IPS-20b (cell line): ENCODE data around the gene CYP4A11.
"Not testable (repeated sequence)": the region's sequence is repeated elsewhere in the genome, so short reads cannot be mapped to it uniquely, and the experiment has no call there.

Experiments used
- H3K27ac ChIP-seq: one replicate; pipeline ENCODE4 v1.5.1; 2013; ENCODE audit warnings: low read length
- H3K27me3 ChIP-seq: 2 replicates; pipeline ENCODE4 v1.6.1; 2013; ENCODE audit warnings: mild to moderate bottlenecking, low read length, inconsistent platforms; ENCODE audit not compliant: insufficient read depth
- H3K36me3 ChIP-seq: 2 replicates; pipeline ENCODE4 v1.6.1; 2013; ENCODE audit warnings: low read depth, mild to moderate bottlenecking, inconsistent platforms, low read length, moderate library complexity; ENCODE audit not compliant: insufficient read depth
- H3K4me1 ChIP-seq: 2 replicates; pipeline ENCODE4 v1.6.1; 2013; ENCODE audit warnings: mild to moderate bottlenecking, control low read depth, inconsistent platforms, low read length, moderate library complexity; ENCODE audit not compliant: insufficient read depth
- H3K4me3 ChIP-seq: 2 replicates; pipeline ENCODE4 v1.5.1; 2013; ENCODE audit warnings: mild to moderate bottlenecking, low read length, inconsistent platforms
- H3K9ac ChIP-seq: 2 replicates; pipeline ENCODE4 v1.6.1; 2013; ENCODE audit warnings: low read depth, mild to moderate bottlenecking, inconsistent platforms, low read length, moderate library complexity
- H3K9me3 ChIP-seq: 2 replicates; pipeline ENCODE4 v1.6.1; 2013; ENCODE audit warnings: mild to moderate bottlenecking, low read depth, low read length, inconsistent platforms; ENCODE audit not compliant: insufficient read depth

Gene CYP4A11

GRCh38 chr1:46900401-46900800 is 40.9 kb downstream of the CYP4A11 start:
- H3K9me3 ChIP-seq = no peaks in the 10 kb centered on the region; the same call in none of the 2 replicates
- H3K4me3 ChIP-seq = no peak overlapping the region
- H3K27me3 ChIP-seq = no peaks in the 10 kb centered on the region
- H3K9ac ChIP-seq = no peak overlapping the region
- H3K27ac ChIP-seq = no peak overlapping the region
- H3K36me3 ChIP-seq = no peaks in the 10 kb centered on the region
- no peaks in the 10 kb centered on the region for H3K4me1 ChIP-seq

- H3K4me1 ChIP-seq, H3K36me3 ChIP-seq, H3K9ac ChIP-seq, H3K9me3 ChIP-seq, H3K4me3 ChIP-seq, H3K27ac ChIP-seq, H3K27me3 ChIP-seq: not testable (repeated sequence)
Measured at GRCh38 chr1:46881656-46882055, 59.6 kb downstream of the CYP4A11 start.
